ENCODE data around the gene AKR7A3. TPM values are rescaled to one million over a fixed set of nuclear protein-coding genes. Genes with fewer than 3 reads are reported as not detected.

AKR7A3 gene
- total and polyA plus RNA-seq, 9 of the 15 experiments (the other 6 are each of a cell fraction or from before 2014, with no cell fraction given) = 0.04 to 1.5 (median 0.44) TPM; not detected in 1

- Histone ChIP-seq H4K20me1 (replicated peaks; ENCODE audit: control insufficient read depth, insufficient read depth, low read length) (peaks cover 3% of the 10 kb centered on the region; the same call in 1 of the 2 replicates), H3K36me3 (ENCODE audit: control insufficient read depth, insufficient read depth, low read length) (peaks cover 65% of the 10 kb centered on the region), H3K27me3 (ENCODE audit: control insufficient read depth in 2 of 2, insufficient read depth in 2 of 2, low read length in 2 of 2) (no peaks in the 10 kb centered on the region), H3K9me3 (replicated peaks; ENCODE audit: control insufficient read depth, insufficient read depth, low read depth, low read length) (no peaks in the 10 kb centered on the region), H3K27ac (ENCODE audit: extremely low read depth, low read depth, low read length) (peak overlapping the region; percentile 99), H3K9me1 (ENCODE audit: control insufficient read depth, insufficient read depth, low read length) (peaks cover 3% of the 10 kb centered on the region), H2AFZ (ENCODE audit: low read depth, low read length) (peak overlapping the region; percentile 100), H3K79me2 (ENCODE audit: control insufficient read depth, insufficient read depth, low read length) (peaks cover 100% of the 10 kb centered on the region), H3K4me2 (ENCODE audit: insufficient read depth, low read length) (peak overlapping the region; percentile 98), H3K9ac (ENCODE audit: insufficient read depth in 1 of 2, low read depth in 2 of 2, low read length in 2 of 2) (peak overlapping the region; percentile 100), H3K4me1 (replicated peaks in 1 of 2; ENCODE audit: control insufficient read depth in 2 of 2, insufficient read depth in 2 of 2, low read length in 2 of 2) (peaks cover 14 to 21% of the 10 kb centered on the region in 2 experiments; a peak in 4 of 5 replicates), H3K4me3 (peak overlapping the region; percentile 99)
- WGBS (ENCODE audit: insufficient coverage, low coverage, missing lambda C conversion rate) = 3% methylated on average over 14 of the region's 14 CpGs
- intact Hi-C loops (cut with micrococcal nuclease) = loop anchor here (5.0 kb wide), 3 partner anchors 62 to 402 kb away; partner anchors contain the start of genes AKR7A2 and SLC66A1
- FAIRE-seq (peak; percentile 29), ATAC-seq (peak; percentile 33), DNase-seq (ENCODE audit: extremely low read depth in 1 of 4, low spot score in 3 of 4) (peak; percentile 49 to 62 (median 54))
- BruUV-seq (replicated peaks) = TSS peak; percentile 81
- POLR2A ChIA-PET = interaction anchor here (0.6 to 3.0 kb wide), 15 partner anchors 9 to 348 kb away, joined by 3 to 37 read pairs (median 3); partner anchors contain the start of genes AKR7A2, ALDH4A1 and SLC66A1
- in situ Hi-C loops (cut with MboI) = no loop called here
- CTCF ChIA-PET (ENCODE audit: low intra/inter-chr PET ratio) = no interaction called here
- TF ChIP-seq RBFOX2 (IDR thresholded peaks at IDR 0.05; ENCODE audit: low read depth, low read length) = no peak
- TF ChIP-seq FOXJ2 (tag; IDR thresholded peaks at IDR 0.05) = no peak
- peak; percentile 52; the same call in 1 of the 2 replicates for TF ChIP-seq ZBTB1 (CRISPR knock-in tag; IDR thresholded peaks at IDR 0.05; ENCODE audit: borderline replicate concordance, low read depth)
- peak; percentile 75 for TF ChIP-seq SMARCA5 (IDR thresholded peaks at IDR 0.05)
- TF ChIP-seq YY1 (IDR thresholded peaks at IDR 0.05; ENCODE audit: borderline replicate concordance in 1 of 3, control insufficient read depth in 1 of 3, extremely low read depth in 1 of 3, insufficient read depth in 3 of 3, insufficient read length in 1 of 3, insufficient replicate concordance in 2 of 3, low read depth in 1 of 3, low read length in 2 of 3) = no peak
- TF ChIP-seq GTF3C2 (IDR thresholded peaks at IDR 0.05; ENCODE audit: borderline replicate concordance, extremely low read depth, insufficient read length) = no peak
- no peak for TF ChIP-seq KLF10 (CRISPR knock-in tag; IDR thresholded peaks at IDR 0.05)
- no peak for TF ChIP-seq SRF (CRISPR knock-in tag; IDR thresholded peaks at IDR 0.05)
- no peak for TF ChIP-seq KHSRP (IDR thresholded peaks at IDR 0.05)
- peak; percentile 42; the same call in 1 of the 2 replicates for TF ChIP-seq SMARCC2 (IDR thresholded peaks at IDR 0.05; ENCODE audit: low read depth)
- TF ChIP-seq TAF9B (IDR thresholded peaks at IDR 0.05; ENCODE audit: partially characterized antibody) = no peak
- no peak for TF ChIP-seq PTTG1 (tag; IDR thresholded peaks at IDR 0.05; ENCODE audit: low read depth)
- TF ChIP-seq, protein P1, sequence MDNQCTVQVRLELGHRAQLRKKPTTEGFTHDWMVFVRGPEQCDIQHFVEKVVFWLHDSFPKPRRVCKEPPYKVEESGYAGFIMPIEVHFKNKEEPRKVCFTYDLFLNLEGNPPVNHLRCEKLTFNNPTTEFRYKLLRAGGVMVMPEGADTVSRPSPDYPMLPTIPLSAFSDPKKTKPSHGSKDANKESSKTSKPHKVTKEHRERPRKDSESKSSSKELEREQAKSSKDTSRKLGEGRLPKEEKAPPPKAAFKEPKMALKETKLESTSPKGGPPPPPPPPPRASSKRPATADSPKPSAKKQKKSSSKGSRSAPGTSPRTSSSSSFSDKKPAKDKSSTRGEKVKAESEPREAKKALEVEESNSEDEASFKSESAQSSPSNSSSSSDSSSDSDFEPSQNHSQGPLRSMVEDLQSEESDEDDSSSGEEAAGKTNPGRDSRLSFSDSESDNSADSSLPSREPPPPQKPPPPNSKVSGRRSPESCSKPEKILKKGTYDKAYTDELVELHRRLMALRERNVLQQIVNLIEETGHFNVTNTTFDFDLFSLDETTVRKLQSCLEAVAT (IDR thresholded peaks at IDR 0.05) = no peak
- no peak for TF ChIP-seq NR2F6 (CRISPR knock-in tag; IDR thresholded peaks at IDR 0.05)
- no peak for TF ChIP-seq NELFE (IDR thresholded peaks at IDR 0.05; ENCODE audit: insufficient read depth, insufficient read length)
- no peak for TF ChIP-seq NR2C2 (CRISPR knock-in tag; IDR thresholded peaks at IDR 0.05)
- peak; percentile 79; the same call in 1 of the 2 replicates for TF ChIP-seq NR2C2 (tag; IDR thresholded peaks at IDR 0.05)
- no peak for TF ChIP-seq GTF2E2 (tag; IDR thresholded peaks at IDR 0.05)
Observed at GRCh38 chr1:19250629-19251304, 37.8 kb downstream of the AKR7A3 start.

Data from K562 (cell line).